RCC 7860 (cell line): ENCODE measurements around the gene THSD7A.

ENCODE experiments used
- DNase-seq: peaks from one replicate; pipeline ENCODE4 v3.0.0-alpha.2; 2015; ENCODE audit warnings: low spot score
- FAIRE-seq: peaks from 2 replicates; lab custom pipeline; 2012; peaks lifted over from hg19 to GRCh38; lab: Jason Lieb, UNC

Gene THSD7A

DNA sequence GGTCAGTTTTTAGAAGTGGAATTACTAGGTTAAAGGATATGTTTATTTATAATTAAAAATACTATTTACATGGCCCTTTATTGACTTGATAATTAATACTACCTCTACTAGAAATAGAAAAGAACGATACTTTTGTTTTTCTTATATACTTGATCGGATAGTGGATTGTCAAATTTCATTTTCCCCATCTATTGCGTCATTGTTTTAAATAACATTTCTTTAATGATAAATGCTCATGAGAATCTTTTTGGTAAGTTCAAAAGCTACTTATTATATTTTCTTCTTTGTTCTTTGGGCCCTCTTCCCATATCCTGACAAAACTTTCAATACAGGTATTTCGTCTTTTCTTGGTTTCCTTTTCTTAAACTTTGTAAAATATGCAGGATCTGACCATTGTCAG, 465.9 kb downstream of the THSD7A start:
- FAIRE-seq (peak; percentile 35), DNase-seq (no peak)

DNA sequence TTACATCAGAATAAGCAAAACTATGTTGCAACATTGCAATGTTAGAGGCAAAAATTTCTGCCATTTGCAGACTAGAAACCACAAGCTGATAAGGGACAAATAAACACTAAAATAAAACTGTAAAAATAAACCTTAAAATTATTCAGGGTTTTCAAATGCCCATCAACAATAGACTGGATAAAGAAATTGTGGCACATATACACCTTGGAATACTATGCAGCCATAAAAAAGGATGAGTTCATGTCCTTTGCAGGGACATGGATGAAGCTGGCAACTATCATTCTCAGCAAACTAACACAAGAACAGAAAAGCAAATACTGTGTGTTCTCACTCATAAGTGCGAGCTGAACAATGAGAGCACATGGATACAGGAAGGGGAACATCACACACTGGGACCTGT, 473.4 kb downstream of the THSD7A start:
- no peak for DNase-seq
- FAIRE-seq, result no peak

DNA sequence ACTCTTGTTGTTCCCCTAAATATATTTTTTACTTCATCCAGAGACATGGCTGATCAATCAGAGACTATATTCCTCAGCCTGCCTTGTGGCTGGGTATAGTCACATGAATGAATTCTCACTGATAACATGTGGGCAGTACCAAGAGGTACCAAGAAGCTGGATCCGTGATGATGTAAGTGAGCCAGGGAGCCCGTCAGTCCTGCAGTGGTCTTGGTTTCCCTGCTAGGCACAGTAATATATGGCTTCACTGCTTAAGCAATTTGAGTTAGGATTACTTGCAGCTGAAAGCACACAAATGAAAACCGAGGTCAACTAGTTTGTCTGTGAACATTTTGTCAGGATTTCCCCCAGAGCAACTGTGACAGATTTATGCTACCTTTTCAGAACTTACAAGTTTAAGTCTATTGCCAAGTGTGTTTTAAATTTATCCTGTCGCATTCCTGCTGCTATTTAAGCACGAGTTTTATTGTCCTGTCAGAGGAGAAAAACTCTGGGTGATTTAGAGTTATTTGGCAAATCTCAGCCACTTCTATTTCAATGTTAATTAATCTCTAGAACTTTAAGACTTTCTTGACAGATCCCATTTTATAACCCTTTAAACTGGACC, 476.5 kb downstream of the THSD7A start:
- DNase-seq (no peak), FAIRE-seq (no peak)

DNA sequence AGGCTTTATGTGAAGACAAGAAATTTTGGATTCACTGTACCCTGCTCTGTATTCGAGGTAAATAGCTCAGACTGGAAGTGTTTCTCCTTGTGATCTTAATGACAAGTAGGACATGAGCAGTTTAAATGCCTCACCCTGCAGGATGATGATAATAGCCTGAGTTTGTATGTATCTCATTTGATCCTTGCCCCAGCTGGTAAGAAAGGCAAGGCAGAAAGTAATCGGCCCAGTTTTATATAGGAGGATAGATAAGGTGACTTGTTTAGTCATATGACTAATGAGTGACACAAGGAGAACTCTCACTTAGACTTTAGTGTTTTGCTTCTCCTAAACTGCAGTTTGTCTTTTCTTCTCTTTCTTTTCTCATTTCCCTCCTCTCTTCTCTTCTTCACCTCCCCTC, 485.7 kb downstream of the THSD7A start:
- FAIRE-seq, result no peak
- no peak for DNase-seq

DNA sequence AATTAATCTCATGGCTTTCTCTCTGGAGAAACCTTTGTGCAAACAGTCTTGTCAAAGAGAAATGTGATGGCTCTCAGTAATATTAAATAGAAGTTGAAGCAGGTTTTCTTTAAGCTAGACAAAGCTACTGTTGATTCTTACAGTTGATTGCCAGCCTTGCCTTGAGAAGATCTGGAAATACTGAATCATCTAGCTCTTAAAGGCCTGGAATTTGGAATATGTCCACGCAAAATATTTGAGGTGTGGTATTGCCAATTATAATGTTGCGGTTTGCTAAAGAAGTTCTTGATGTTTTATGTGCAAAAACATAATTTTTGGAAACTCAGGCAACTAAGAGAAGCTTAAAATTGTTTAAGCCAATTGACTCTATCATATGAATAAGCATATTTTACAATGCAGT, 486.4 kb downstream of the THSD7A start:
- FAIRE-seq, result no peak
- no peak for DNase-seq

DNA sequence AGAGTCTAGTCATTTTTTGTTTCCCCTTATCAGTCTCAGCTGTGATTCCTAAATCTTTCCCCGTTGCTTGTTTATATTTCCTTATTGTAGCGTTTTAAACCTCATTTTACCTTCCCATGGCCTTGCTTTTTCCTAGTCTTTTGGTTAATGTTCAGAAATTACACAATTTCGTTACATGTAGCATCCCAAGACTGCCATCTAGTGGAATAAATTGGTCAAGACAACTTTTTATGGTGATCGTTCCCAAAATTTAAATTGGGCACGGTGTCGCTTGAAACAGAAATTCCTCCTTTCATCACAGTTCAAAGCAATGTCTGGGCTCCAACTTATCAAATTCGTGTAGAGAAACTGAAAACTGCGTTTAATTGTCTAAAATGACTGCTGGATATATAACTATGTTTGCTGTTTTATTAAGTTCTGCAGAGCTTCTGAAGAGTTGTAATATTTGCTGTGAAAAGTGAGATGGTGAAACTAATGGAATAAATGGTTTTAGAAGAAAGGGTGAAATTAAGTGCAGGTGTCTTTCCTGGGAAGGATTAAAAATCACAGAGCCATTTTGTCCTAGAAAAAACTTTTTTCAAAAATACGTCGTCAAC, 488.1 kb downstream of the THSD7A start:
- DNase-seq (no peak), FAIRE-seq (peak; percentile 65)

DNA sequence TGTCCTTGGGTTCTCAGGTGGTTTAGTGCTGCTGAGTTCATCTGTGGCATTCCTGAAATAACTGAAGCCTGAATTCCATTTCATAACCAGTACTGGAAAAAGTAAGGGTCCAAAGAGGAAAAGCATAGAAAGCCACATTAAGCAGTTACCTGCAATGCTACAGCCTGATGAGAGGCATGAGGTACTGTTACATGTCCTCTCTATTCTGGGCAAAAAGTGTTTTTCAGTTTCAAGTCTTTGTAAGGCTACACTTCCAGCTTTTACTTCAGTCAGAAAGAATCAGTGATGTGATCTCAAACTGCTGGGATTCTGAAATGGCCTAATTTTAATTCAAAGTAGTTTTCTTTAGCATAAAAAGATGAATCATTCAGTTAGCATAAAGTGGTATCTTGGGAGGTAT, 488.9 kb downstream of the THSD7A start:
- FAIRE-seq, result no peak
- DNase-seq, result no peak

DNA sequence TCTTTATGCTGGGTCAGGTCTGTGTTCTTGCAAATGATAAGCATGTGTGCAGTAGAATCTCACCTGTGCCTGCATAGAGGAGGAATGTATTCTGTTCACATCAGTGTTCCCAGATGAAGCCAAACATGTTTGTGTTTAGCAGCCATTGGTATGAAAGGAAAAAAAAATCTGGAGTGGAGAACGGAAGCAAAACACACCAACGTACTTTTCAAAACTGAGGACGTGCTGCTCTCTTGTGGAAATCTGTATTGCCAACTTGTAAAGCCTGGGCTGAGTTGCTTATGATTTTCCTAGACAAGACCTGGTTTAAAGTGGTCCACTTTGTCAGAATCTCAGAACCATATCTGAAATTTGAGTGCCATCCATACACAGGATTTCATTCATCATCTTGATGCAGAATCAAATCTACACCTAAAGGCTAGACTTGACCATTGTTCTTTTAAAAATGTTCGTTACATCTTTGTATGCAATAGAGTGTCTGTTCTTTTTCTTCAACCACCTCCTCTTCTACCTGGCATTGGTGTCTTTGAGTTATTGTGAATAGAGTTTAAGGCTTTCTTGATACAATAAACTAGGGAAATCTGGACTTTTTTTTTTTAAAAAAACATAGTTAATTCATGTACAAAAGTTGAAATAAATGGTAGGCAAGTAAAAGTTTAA, 490.6 kb downstream of the THSD7A start:
- FAIRE-seq, result no peak

DNA sequence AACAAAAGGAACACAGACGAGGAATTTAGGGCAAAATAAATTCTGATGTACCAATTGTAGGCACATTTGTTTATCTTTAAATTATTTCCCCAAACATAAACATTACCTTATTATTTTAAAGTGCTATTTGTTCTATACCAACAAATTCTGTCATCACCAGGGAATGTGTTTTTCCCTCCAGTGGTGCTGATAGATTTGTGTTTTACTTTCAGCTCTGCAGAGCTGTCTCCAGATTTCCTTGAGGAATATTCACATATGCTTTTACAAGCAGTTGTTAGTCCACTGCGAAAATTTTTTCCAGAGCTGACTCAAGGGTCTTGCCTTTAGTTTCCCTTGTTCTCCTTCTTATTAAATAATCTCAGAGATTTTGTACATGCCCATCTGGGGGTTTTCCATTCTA, 495.6 kb downstream of the THSD7A start:
- FAIRE-seq, result no peak
- no peak for DNase-seq

More for the DNA sequence above, 490.6 kb downstream of the THSD7A start:
- DNase-seq, result no peak

DNA sequence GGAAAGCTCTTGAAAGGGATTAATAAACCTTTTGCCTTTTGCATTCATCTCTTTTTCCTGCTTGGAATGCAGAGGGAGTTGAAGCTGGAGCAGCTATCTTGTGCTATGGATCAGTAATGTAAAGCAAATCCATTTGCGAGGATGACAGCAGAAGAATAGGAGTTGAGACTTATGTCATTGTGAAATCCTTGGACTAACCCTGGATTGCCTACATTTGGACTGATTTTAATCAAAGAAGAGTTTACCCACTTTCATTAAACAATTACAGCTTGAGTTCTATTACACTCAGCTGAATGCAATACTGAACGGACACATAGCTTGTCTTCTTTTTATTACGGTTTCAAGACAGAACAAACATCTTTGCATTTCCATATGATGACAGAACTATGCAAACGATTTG, 496.1 kb downstream of the THSD7A start:
- DNase-seq (no peak), FAIRE-seq (no peak)

DNA sequence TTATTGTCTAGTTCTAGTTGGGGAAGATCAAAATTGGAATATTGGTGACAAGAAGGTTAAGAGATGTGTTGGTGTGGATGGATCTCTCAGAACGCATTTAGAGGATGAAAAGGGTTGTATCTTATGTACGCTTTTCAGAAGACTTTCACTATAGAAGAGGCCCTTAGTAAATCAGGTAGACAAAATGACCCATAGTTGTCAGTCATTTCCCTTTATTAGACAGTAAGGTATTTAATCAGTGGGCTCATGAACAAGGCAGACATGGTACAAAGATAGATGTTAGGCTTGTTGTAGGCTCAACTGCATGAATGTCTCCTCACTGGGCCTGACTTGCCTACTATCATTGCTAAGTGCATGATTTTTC, 499.2 kb downstream of the THSD7A start:
- no peak for FAIRE-seq
- no peak for DNase-seq

DNA sequence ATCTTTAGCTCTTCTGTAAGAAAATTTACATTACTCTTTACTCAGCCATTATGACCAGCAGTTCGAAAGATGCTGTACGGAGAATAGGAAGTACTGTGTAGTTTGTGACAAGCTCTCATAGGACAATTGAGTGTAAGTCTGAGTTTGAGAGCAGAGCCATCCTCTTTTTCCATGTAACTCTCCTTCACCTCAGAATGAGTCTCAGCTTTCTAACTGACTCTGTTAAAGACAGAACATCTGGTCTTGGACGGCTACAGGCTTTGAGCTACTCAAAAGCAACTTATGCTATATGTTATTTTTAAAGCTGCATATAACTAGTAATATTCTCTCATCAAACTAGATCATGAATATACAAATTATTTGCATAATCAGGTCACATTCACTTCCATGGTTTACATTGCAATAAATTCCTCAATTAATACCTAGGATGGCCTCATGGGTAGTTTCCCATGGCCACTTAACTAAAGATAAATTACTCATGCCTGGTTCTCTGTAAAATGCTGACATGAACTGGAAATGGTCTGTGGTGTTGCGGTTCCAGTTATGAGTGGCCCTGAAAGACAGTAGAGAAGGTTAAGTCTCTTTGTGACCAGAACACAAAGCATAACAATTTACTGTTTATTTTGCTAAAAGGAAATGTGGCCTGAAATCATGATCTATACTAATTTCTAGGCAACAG, 499.7 kb downstream of the THSD7A start:
- DNase-seq, result no peak
- no peak for FAIRE-seq

DNA sequence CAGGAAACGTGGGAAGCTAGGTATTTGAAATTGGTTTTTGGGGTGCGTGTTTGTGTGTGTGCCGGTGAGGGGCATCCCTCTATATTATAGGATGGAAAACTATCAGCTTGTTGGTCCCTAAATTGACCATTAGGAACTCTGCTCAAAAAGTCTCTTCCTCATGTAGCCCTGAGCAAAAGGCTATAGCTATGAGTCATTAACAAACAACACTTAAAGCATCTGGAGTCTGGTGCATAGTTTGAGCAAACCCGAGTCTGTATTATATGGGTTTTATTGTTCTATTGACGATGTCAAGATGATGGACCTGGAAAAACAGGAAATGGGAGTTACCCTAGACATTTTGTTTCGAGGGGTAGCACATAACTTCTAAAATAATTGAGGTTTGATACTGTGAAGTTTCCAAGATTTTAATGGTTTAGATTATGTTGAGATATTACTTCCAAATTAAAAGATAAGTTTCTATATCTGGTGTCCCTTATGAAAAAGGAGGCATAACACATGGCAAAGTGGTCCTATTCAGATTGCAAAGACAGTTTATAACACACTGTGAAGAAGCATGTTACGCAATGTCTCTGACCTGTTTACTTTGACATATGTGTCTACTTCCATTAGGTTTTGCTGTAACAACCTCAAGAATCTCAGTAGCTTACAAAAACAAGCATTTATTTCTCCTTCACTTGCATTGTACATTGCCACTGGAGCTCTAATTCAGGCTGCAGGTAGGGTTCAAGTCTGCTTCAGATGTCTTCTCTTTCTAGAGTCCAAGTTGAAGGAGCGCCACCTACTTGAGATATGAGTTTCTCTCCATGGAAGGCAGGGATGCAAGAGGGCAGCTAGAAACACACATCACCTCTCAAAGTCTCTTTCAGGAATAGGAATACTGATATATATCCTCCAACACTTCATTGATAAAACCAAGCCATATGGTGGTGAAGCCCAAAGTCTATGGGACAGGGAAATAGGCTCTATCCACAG, 500.6 kb downstream of the THSD7A start:
- no peak for DNase-seq
- FAIRE-seq, result no peak

DNA sequence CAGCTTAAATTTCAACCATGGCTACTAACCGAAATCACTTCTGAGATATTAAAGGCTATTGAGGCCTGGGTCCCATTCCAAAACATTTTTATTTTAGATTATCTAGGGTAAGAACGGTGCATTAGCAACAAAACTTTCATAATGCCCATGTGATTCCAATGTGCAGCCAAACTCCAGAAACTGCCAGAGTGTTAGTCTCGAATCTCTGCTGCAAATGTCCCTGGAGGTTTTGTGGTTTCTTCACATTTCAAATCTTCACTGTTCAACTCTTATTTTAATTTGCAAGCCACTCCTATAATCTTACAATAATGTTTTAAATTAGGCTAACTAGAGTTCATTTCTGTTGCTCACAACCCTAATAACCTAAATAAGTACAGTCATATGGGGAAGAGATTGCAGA, 501.3 kb downstream of the THSD7A start:
- no peak for FAIRE-seq

DNA sequence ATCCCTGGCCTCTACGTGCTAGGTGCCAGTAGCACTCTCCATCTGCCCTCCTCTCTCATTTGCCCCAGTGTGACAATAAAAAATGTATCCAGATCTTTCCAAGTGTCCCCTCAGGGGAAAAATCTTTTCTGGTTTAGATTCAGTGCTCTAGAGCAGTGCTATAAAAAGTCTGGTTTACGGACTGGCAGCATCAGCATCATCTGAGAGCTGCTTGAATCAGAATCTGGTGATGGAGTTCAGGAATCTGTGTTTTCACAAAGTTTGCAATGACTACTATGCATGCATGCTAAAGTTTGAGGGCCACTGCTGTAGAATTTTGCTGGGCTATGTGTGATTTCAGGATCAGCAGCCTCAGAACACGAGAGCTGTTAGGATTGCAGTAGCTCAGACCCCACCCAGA, 501.8 kb downstream of the THSD7A start:
- no peak for DNase-seq
- FAIRE-seq, result no peak

More for the DNA sequence above, 501.3 kb downstream of the THSD7A start:
- DNase-seq, result no peak

DNA sequence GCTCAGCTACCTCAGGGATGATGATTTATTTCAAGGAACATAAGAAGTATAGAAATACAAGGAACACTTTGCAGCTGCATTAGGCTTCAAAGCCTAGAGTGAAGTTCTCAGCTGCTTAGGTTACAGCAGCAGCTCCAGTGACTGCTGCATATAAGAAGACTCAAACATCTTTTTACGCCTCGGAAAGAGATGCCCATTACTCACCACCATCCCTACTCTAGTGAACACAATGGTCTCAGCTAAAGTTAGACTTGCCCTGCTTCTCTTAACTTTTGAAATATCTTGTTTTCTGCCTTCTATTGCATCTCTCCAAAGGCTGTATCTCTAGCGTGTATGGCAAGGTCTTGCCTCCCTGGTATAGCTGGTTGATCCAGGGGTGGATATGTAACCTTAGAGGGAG, 502.4 kb downstream of the THSD7A start:
- no peak for FAIRE-seq

DNA sequence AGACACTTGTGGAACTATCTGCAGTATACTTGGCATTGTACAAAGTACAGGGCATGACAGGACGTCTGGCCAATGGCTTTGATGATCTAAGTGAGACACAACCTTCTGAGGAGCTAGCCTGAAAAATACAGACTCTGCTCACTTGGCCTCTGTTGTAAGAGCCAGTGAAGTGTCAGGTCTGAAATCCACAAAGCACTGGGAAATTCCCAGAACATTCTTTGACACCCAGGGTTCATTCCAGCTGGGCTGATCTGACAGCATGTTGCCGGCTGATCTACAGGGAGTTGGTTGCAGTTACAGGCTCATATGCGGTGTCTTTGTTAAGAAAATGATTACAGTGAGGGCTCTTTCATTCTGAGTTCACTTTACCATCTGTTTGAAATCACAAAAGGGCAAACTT, 503.7 kb downstream of the THSD7A start:
- DNase-seq (no peak), FAIRE-seq (no peak)

More for the DNA sequence above, 502.4 kb downstream of the THSD7A start:
- no peak for DNase-seq

DNA sequence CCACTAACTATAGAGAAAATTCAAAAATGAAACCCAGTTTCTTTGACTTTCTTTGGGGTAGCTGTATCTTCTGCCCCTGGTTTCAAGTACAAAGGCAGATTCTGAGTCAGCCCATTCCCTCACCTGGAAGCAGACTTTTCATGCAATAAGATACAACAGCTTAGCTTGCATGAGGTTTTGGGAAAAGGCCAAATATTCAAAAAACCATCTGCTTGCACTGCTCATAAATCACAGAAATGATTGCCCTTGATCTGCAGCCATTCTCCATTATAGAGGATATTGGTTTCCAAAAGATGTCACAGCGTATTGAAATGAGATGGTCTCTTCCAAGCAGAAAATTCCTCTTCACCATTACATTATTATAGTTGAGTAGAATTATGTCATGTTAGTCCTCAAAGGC, 504.4 kb downstream of the THSD7A start:
- DNase-seq, result no peak
- FAIRE-seq, result no peak
